Measurements from ENCODE around the gene TAS1R1.

GRCh38 chr1:6585841-6586240, 30.7 kb downstream of the TAS1R1 start:
- TF ChIP-seq CTCF (conservative IDR thresholded peaks at IDR 0.05; ENCODE audit: low read depth in 2 of 2) (no peak), EZH2phosphoT487 (IDR thresholded peaks at IDR 0.05; ENCODE audit: unreplicated experiment) (no peak), POLR2AphosphoS5 (IDR thresholded peaks at IDR 0.05; ENCODE audit: low read depth) (no peak), REST (IDR thresholded peaks at IDR 0.05; ENCODE audit: unreplicated experiment) (no peak), JUNB (IDR thresholded peaks at IDR 0.05; ENCODE audit: unreplicated experiment) (no peak), CREB1 (CRISPR knock-in tag; IDR thresholded peaks at IDR 0.05; ENCODE audit: low read depth) (no peak), EZH2 (IDR thresholded peaks at IDR 0.05; ENCODE audit: low read depth, unreplicated experiment) (no peak), NANOG (IDR thresholded peaks at IDR 0.05; ENCODE audit: borderline replicate concordance) (no peak), ZNF331 (CRISPR knock-in tag; IDR thresholded peaks at IDR 0.05; ENCODE audit: low read depth) (no peak)
